Panc1 (cell line): ENCODE measurements around the gene S100A2. TPM values are rescaled to one million over a fixed set of nuclear protein-coding genes. Genes with fewer than 3 reads are reported as not detected.

ENCODE experiments used
- ATAC-seq: fragments of 200-7000 bp; cut with Tn5 transposase; 2 replicates; pipeline ENCODE4 v1.9.1; 2020; ENCODE audit warnings: mild to moderate bottlenecking, moderate library complexity
- BruUV-seq: library from RNA; stranded (reverse); fragments of 400-500 nt; replicated peaks from 2 replicates; lab custom pipeline; 2021; lab: Mats Ljungman, UMichigan
- CTCF ChIA-PET: fragments of 300-600 bp; sonication (Branson Sonifier 250); formaldehyde crosslinking; loops from one replicate; lab custom pipeline; 2022; ENCODE audit warnings: antibody characterized with exemption; lab: Charles Lee
- POLR2A ChIA-PET: fragments of 300-600 bp; sonication (Branson Sonifier 250); formaldehyde crosslinking; loops from one replicate; lab custom pipeline; 2022; ENCODE audit warnings: antibody characterized with exemption; lab: Charles Lee
- DNase-seq: peaks from one replicate; pipeline ENCODE4 v3.0.0-alpha.2; 2010; ENCODE audit warnings: low read depth, low spot score
- H3K27ac ChIP-seq: 2 replicates; pipeline ENCODE4 v1.5.1; 2011; ENCODE audit warnings: mild to moderate bottlenecking, low read length, inconsistent platforms
- H3K27me3 ChIP-seq: fragments of 200-500 bp; sonication (Bioruptor generic); 2 replicates; pipeline ENCODE4 v1.6.0; 2014; ENCODE audit warnings: low read length, inconsistent platforms; ENCODE audit not compliant: control insufficient read depth, insufficient read depth
- H3K36me3 ChIP-seq: fragments of 200-500 bp; sonication (Bioruptor generic); 2 replicates; pipeline ENCODE4 v1.5.1; 2014; ENCODE audit warnings: inconsistent platforms, mild to moderate bottlenecking, low read length, moderate library complexity; ENCODE audit not compliant: control insufficient read depth, insufficient read depth
- H3K4me1 ChIP-seq: 2 replicates; pipeline ENCODE4 v1.5.1; 2011; ENCODE audit warnings: inconsistent platforms, mild to moderate bottlenecking, low read length, moderate library complexity; ENCODE audit not compliant: control insufficient read depth, insufficient read depth
- H3K4me3 ChIP-seq, 2 experiments: 2 replicates each; pipeline ENCODE4 v1.5.1; 2011 to 2012; ENCODE audit warnings: low read depth in 2 of 2, low read length in 2 of 2, mild to moderate bottlenecking in 2 of 2, inconsistent platforms in 1 of 2, moderate library complexity in 1 of 2
- H3K9me3 ChIP-seq: fragments of 200-500 bp; sonication (Bioruptor generic); 2 replicates; pipeline ENCODE4 v1.5.1; 2014; ENCODE audit warnings: low read depth, mild to moderate bottlenecking, inconsistent platforms, low read length, moderate library complexity; ENCODE audit not compliant: control insufficient read depth, insufficient read depth
- POLR2AphosphoS5 ChIP-seq: IDR thresholded peaks from 2 replicates; pipeline ENCODE4 v1.6.1; 2012; ENCODE audit warnings: mild to moderate bottlenecking, low read depth, low read length, moderate library complexity
- REST ChIP-seq, 2 experiments: IDR thresholded peaks; 2 replicates each; pipeline ENCODE4 v1.6.1; 2011 to 2012; ENCODE audit warnings: low read depth in 2 of 2, control low read depth in 1 of 2, low read length in 1 of 2, mild to moderate bottlenecking in 1 of 2, moderate library complexity in 1 of 2; ENCODE audit not compliant: insufficient read depth in 1 of 2
- SIN3A ChIP-seq: IDR thresholded peaks from 2 replicates; pipeline ENCODE4 v1.6.1; 2012; ENCODE audit warnings: low read depth, mild to moderate bottlenecking, low read length, moderate library complexity, borderline replicate concordance; ENCODE audit not compliant: insufficient read depth
- TCF7L2 ChIP-seq: IDR thresholded peaks from 2 replicates; pipeline ENCODE4 v1.6.1; 2011; ENCODE audit warnings: mild to moderate bottlenecking, low read depth, low read length, inconsistent platforms
- in situ Hi-C: cut with HindIII; loops from 2 replicates; pipeline ENCODE4 v1.10.0; 2016; ENCODE audit warnings: low sequenced_read_pairs, low pct_unique_long_range_greater_than_20kb
- intact Hi-C: fragments of 100-400 bp; cut with micrococcal nuclease; formaldehyde crosslinking; loops from one replicate; pipeline ENCODE4 v1.10.0; 2022; ENCODE audit not compliant: unreplicated experiment
- total RNA-seq: library from RNA; stranded (reverse); gene quantifications from one replicate; pipeline ENCODE4 v1.2.1, GENCODE V29; 2021; ENCODE audit not compliant: unreplicated experiment
- TF ChIP-seq, protein P1 (sequence below): fragments of 450-650 bp; IDR thresholded peaks from 2 replicates; pipeline ENCODE4 v1.5.1; 2017; ENCODE audit warnings: mild to moderate bottlenecking

The S100A2 gene
- total RNA-seq, 1 experiment from 2014 or later: 6.2 TPM

- in situ Hi-C loops (no loop called here), intact Hi-C loops (no loop called here)
- TF ChIP-seq REST (IDR thresholded peaks at IDR 0.05; ENCODE audit: insufficient read depth in 1 of 2, low read depth in 2 of 2, low read length in 1 of 2) (no peak), POLR2AphosphoS5 (no peak), SIN3A (no peak), TCF7L2 (no peak)
- TF ChIP-seq, protein P1, sequence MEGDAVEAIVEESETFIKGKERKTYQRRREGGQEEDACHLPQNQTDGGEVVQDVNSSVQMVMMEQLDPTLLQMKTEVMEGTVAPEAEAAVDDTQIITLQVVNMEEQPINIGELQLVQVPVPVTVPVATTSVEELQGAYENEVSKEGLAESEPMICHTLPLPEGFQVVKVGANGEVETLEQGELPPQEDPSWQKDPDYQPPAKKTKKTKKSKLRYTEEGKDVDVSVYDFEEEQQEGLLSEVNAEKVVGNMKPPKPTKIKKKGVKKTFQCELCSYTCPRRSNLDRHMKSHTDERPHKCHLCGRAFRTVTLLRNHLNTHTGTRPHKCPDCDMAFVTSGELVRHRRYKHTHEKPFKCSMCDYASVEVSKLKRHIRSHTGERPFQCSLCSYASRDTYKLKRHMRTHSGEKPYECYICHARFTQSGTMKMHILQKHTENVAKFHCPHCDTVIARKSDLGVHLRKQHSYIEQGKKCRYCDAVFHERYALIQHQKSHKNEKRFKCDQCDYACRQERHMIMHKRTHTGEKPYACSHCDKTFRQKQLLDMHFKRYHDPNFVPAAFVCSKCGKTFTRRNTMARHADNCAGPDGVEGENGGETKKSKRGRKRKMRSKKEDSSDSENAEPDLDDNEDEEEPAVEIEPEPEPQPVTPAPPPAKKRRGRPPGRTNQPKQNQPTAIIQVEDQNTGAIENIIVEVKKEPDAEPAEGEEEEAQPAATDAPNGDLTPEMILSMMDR: no peak
- peaks cover 44% of the 10 kb centered on the region for H3K4me1 ChIP-seq
- H3K4me3 ChIP-seq: no peak overlapping the region
- ChIA-PET CTCF (interaction anchor here (0.6 to 1.1 kb wide), 2 partner anchors 36 to 37 kb away, joined by 3 read pairs; no protein-coding TSS in a partner anchor), POLR2A (no interaction called here)
- no peaks in the 10 kb centered on the region for H3K9me3 ChIP-seq
- peak overlapping the region; percentile 100 for H3K27ac ChIP-seq
- no peaks in the 10 kb centered on the region for H3K36me3 ChIP-seq
- BruUV-seq: no TSS peak
- ATAC-seq (no peak), DNase-seq (no peak)
- H3K27me3 ChIP-seq: no peaks in the 10 kb centered on the region
These were observed 3.8 kb upstream of the S100A2 start for GRCh38 chr1:153569465-153569864.

GRCh38 chr1:153568367-153569099 is 2.9 kb upstream of the S100A2 start:
- Histone ChIP-seq H3K27ac (peak overlapping the region; percentile 100), H3K36me3 (no peaks in the 10 kb centered on the region), H3K27me3 (no peaks in the 10 kb centered on the region), H3K9me3 (no peaks in the 10 kb centered on the region), H3K4me1 (peaks cover 53% of the 10 kb centered on the region), H3K4me3 (peak overlapping the region; percentile 4 to 43)
- ATAC-seq (peak; percentile 49), DNase-seq (peak; percentile 85)
- in situ Hi-C loops: no loop called here
- TF ChIP-seq SIN3A (0 out of 2 replicates have a peak, but pooled peaks have one; percentile 52), POLR2AphosphoS5 (peak; percentile 52; the same call in 1 of the 2 replicates), TCF7L2 (no peak), REST (IDR thresholded peaks at IDR 0.05; ENCODE audit: insufficient read depth in 1 of 2, low read depth in 2 of 2, low read length in 1 of 2) (0 out of 4 replicates have a peak, but pooled peaks of 1 of the 2 experiments have one; percentile 31)
- TF ChIP-seq, protein P1: peak; percentile 97
- no TSS peak for BruUV-seq
- ChIA-PET POLR2A (interaction anchor here (0.5 to 1.2 kb wide), 5 partner anchors 28 to 180 kb away, joined by 3 to 9 read pairs (median 3); partner anchors contain the start of genes S100A5 and S100A6), CTCF (interaction anchor here (1.1 to 1.7 kb wide), 5 partner anchors 22 to 215 kb away, joined by 3 to 16 read pairs (median 9); partner anchors contain the start of gene S100A6)
- intact Hi-C loops: loop anchor here (1.0 kb wide), 2 partner anchors 35 to 57 kb away; no protein-coding TSS in a partner anchor
